Lower lobe of right lung (tissue), 2 donors: ENCODE data around the gene BRIP1. TPM values are rescaled to one million over a fixed set of nuclear protein-coding genes. Genes with fewer than 3 reads are reported as not detected.
"Not testable (repeated sequence)": the region's sequence is repeated elsewhere in the genome, so short reads cannot be mapped to it uniquely, and the experiment has no call there.

Experiments used
- ATAC-seq, 2 donors: fragments of 200-7000 bp; cut with Tn5 transposase; one replicate each; pipeline ENCODE4 v1.9.1; 2020 to 2022; ENCODE audit warnings: mild to moderate bottlenecking in 2 of 2, moderate library complexity in 2 of 2
- DNase-seq: peaks from one replicate; pipeline ENCODE4 v3.0.0-alpha.2; 2020
- H3K27ac ChIP-seq: fragments of 200-600 bp; one replicate; pipeline ENCODE4 v1.8.0; 2022
- H3K27me3 ChIP-seq: fragments of 200-600 bp; one replicate; pipeline ENCODE4 v1.8.0; 2022; ENCODE audit warnings: low read depth
- H3K36me3 ChIP-seq: fragments of 200-600 bp; one replicate; pipeline ENCODE4 v1.8.0; 2022; ENCODE audit warnings: mild to moderate bottlenecking
- H3K4me1 ChIP-seq: fragments of 200-600 bp; one replicate; pipeline ENCODE4 v1.8.0; 2022
- H3K4me3 ChIP-seq: fragments of 200-600 bp; one replicate; pipeline ENCODE4 v1.8.0; 2022; ENCODE audit warnings: mild to moderate bottlenecking
- H3K9me3 ChIP-seq: fragments of 200-600 bp; one replicate; pipeline ENCODE4 v1.8.0; 2022
- intact Hi-C: fragments of 100-400 bp; cut with DNase I; formaldehyde crosslinking; loops from one replicate; pipeline ENCODE4 v1.11.0; 2022
- total RNA-seq: library from RNA; stranded (reverse); fragmentation: NEBNext Ultra II Directional; extraction: Animal tissue kit (Norgen Biotek cat#: 25700); gene quantifications from one replicate; pipeline ENCODE4 v1.2.1, GENCODE V29; 2021
- TF ChIP-seq, protein P1 (sequence below): fragments of 200-600 bp; IDR thresholded peaks from one replicate; pipeline ENCODE4 v1.8.0; 2022; ENCODE audit warnings: antibody characterized with exemption, mild to moderate bottlenecking
- donor health status: DM: no; HTN: yes; CAD: no; lungs with severe emphysema.

BRIP1 gene
- total RNA-seq, 1 donor from 2014 or later, result 0.83 TPM

DNA sequence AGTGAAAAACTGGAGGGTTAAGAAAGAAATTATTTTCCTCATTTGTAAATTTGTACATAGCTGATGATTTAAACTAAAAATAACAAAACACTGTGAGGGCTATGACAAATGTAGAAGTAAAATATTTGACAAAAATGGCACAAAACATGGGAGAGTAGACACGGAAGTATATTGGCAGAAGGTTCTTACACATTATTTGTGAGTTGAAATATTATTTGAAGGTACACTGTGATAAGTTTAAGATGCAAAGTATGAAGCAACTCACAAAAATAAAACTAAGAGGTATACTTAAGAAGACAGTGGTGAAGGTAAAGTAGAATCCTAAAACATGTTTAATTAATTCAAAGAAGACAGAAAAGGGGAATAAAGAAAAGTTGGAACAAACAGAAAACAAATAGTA lies 34.6 kb downstream of the BRIP1 start:
- Histone ChIP-seq H3K9me3 (no peaks in the 10 kb centered on the region), H3K27me3 (no peaks in the 10 kb centered on the region), H3K4me3 (no peak overlapping the region), H3K27ac (no peak overlapping the region), H3K36me3 (no peaks in the 10 kb centered on the region), H3K4me1 (no peaks in the 10 kb centered on the region)
- TF ChIP-seq, protein P1, sequence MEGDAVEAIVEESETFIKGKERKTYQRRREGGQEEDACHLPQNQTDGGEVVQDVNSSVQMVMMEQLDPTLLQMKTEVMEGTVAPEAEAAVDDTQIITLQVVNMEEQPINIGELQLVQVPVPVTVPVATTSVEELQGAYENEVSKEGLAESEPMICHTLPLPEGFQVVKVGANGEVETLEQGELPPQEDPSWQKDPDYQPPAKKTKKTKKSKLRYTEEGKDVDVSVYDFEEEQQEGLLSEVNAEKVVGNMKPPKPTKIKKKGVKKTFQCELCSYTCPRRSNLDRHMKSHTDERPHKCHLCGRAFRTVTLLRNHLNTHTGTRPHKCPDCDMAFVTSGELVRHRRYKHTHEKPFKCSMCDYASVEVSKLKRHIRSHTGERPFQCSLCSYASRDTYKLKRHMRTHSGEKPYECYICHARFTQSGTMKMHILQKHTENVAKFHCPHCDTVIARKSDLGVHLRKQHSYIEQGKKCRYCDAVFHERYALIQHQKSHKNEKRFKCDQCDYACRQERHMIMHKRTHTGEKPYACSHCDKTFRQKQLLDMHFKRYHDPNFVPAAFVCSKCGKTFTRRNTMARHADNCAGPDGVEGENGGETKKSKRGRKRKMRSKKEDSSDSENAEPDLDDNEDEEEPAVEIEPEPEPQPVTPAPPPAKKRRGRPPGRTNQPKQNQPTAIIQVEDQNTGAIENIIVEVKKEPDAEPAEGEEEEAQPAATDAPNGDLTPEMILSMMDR, result no peak
- no peak for ATAC-seq
- DNase-seq, result no peak
- intact Hi-C loops, result no loop called here

DNA sequence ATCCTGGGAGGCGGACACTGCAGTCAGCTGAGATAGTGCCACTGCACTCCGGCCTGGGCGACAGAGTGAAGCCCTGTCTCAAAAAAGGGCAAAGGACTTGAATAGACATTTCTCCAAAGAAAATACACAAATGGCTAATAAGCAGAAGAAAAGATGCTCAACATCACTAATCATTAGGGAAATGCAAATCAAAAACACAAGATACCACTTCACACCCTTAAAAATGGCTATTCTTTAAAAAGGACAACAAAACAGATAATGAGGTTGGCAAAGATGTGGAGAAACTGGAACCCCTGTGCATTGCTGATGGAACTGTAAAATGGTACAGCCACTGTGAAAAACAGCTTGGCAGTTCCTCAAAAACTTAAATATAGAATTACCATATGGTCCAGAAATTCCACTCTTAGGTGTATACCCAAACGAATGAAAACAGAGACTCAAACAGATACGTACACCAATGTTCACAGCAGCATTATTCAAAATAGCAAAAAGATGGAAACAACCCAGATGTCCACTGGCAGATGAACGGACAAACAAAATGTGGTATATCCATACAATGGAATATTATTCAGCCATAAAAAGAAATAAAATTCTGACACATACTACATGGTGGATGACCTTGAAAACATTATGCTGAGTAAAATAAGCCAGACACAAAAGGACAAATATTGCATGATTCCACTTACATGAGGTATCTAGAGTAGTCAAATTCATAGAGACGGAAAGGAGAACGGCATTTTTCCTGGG lies 35.5 kb downstream of the BRIP1 start:
- H3K4me3 ChIP-seq, result no peak overlapping the region
- ATAC-seq, result no peak
- intact Hi-C loops, result no loop called here

DNA sequence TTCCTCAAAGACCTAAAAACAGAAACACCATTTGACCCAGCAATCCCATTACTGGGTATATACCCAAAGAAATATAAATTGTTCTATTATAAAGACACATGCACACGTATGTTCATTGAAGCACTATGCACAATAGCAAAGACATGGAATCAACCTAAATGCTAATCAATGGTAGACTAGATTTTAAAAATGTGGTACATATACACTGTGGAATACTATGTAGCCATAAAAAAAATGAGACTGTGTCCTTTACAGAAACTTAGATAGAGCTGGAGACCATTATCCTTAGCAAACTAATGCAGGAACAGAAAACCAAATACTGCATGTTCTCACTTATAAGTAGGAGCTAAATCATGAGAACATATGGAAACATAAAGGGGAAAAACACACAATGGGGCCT lies 36.5 kb downstream of the BRIP1 start:
- H3K27ac ChIP-seq, intact Hi-C loops, H3K27me3 ChIP-seq, H3K36me3 ChIP-seq, H3K9me3 ChIP-seq, H3K4me1 ChIP-seq, ATAC-seq, DNase-seq, H3K4me3 ChIP-seq: not testable (repeated sequence)

More for the DNA sequence above, 35.5 kb downstream of the BRIP1 start:
- TF ChIP-seq, protein P1, result no peak
- Histone ChIP-seq H3K27ac (no peak overlapping the region), H3K36me3 (no peaks in the 10 kb centered on the region), H3K9me3 (no peaks in the 10 kb centered on the region), H3K27me3 (no peaks in the 10 kb centered on the region), H3K4me1 (no peaks in the 10 kb centered on the region)
- no peak for DNase-seq

DNA sequence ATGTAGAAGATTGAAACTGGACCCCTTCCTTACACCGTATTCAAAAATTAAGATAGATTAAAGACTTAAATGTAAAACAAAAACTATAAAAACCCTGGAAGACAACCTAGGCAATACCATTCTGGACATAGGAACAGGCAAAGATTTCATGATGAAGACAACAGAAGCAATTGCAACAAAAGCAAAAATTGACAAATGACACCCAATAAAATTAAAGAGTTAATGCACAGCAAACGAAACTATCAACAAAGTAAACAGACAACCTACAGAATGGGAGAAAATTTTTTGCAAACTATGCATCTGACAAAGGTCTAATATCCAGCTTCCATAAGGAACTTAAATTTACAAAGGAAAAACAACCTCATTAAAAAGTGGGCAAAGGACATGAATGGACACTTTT lies 37.1 kb downstream of the BRIP1 start:
- H3K4me1 ChIP-seq, DNase-seq, H3K4me3 ChIP-seq, ATAC-seq, H3K27me3 ChIP-seq, intact Hi-C loops, H3K36me3 ChIP-seq, H3K27ac ChIP-seq, H3K9me3 ChIP-seq: not testable (repeated sequence)

DNA sequence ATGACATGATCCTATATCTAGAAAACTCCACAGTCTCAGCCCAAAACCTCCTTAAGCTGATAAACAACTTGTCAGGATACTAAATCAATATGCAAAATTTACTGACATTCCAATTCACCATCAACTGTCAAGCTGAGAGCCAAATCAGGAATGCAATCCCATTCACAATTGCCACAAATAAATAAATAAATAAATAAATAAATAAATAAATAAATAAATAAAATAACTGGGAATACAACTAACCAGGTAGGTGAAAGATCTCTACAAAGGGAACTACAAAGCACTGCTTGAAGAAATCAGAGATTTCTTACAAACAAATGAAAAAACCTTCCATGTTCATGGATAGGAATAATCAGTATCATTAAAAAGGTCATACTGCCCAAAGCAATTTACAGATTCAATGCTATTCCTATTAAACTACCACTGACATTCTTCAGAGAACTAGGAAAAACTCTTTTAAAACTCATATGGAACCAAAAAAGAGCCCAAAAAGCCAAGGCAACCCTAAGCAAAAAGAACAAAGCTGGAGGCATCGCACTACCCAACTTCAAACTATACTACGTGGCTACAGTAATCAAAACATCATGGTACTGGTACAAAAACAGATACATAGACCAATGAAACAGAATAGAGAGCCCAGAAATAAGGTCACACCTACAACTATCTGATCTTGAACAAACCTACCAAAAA lies 37.7 kb downstream of the BRIP1 start:
- H3K27ac ChIP-seq, result no peak overlapping the region
- no peak for ATAC-seq
- H3K27me3 ChIP-seq, result no peaks in the 10 kb centered on the region
- H3K36me3 ChIP-seq, result no peaks in the 10 kb centered on the region
- DNase-seq, result no peak
- H3K4me3 ChIP-seq, result no peak overlapping the region
- intact Hi-C loops, result no loop called here
- H3K9me3 ChIP-seq, result no peaks in the 10 kb centered on the region
- TF ChIP-seq, protein P1, result no peak
- no peaks in the 10 kb centered on the region for H3K4me1 ChIP-seq

DNA sequence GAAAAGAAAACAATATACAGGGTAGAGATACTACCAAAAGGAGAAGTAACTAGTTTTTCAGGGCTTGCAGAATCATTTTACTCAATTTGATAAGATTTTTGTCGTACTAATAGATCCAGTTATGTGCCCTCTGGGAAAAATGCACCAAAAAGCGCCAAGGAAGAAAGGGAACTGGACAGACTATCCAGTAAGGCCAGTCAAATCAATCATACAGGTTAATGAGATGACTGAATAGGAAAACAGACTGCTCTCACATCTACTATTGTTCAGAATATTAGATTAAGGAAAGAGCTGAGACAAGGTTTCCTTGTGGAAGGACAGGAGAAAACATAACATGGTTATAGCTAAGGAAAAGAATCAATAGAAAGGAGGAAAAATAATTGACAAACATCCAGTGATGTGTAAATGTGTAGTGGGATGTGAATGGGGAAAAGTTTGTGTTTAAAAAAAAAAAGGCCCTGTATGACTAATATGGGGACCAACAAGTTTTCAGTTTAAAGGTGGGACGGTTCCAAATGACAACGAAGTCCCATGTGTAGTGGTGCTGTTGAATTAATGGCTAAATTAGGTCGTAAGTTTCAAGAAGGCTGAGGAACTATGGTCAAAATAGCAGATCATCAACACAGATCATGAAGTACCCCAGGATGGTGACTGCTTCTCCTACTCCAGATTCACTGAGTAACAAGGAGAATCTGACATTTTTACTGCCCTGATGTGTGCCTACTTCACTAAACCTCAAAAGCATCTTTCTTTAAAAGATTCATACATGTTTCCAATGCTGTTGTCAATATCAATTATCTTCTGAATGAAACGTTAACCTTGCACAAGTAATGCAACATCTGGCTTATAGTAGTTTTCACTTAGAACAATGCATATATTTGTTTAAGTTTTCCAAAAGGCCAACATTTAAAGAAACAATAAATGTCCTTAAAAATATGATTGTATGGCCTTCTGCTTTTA lies 40.7 kb downstream of the BRIP1 start:
- TF ChIP-seq, protein P1, result no peak

More for the DNA sequence above, 40.7 kb downstream of the BRIP1 start:
- no peaks in the 10 kb centered on the region for H3K4me1 ChIP-seq
- DNase-seq (no peak), ATAC-seq (no peak)
- intact Hi-C loops, result no loop called here
- no peaks in the 10 kb centered on the region for H3K36me3 ChIP-seq
- no peaks in the 10 kb centered on the region for H3K27me3 ChIP-seq
- no peaks in the 10 kb centered on the region for H3K9me3 ChIP-seq
- H3K4me3 ChIP-seq, result no peak overlapping the region
- H3K27ac ChIP-seq, result no peak overlapping the region
